WTC11 (cell line): Measurements from ENCODE around the gene ZCCHC7. TPM values are rescaled to one million over a fixed set of nuclear protein-coding genes. Genes with fewer than 3 reads are reported as not detected.
A peak's percentile ranks its signal among the peaks of the same experiment; 100 is the strongest.
"Not testable (repeated sequence)": the region's sequence is repeated elsewhere in the genome, so short reads cannot be mapped to it uniquely, and the experiment has no call there.

Source experiments
- ATAC-seq: fragments of 200-7000 bp; cut with Tn5 transposase; 2 replicates; pipeline ENCODE4 v1.10.0; 2021; ENCODE audit warnings: mild to moderate bottlenecking, moderate library complexity
- CTCF ChIA-PET: fragments of 300-600 bp; sonication (Branson Sonifier 250); formaldehyde crosslinking; loops from one replicate; lab custom pipeline; 2021; ENCODE audit warnings: antibody characterized with exemption; lab: Charles Lee
- POLR2A ChIA-PET: fragments of 350-600 bp; sonication (Branson Sonifier 250); formaldehyde crosslinking; loops from one replicate; lab custom pipeline; 2021; ENCODE audit warnings: antibody characterized with exemption; lab: Charles Lee
- DNase-seq: peaks from one replicate; pipeline ENCODE4 v3.0.0; 2021; ENCODE audit warnings: low spot score
- H3K27ac Mint-ChIP-seq: 2 replicates; pipeline ENCODE4 v1.8.0; 2021; ENCODE audit warnings: mixed read lengths
- H3K27me3 Mint-ChIP-seq: 2 replicates; pipeline ENCODE4 v1.8.0; 2021; ENCODE audit warnings: low read depth, mild to moderate bottlenecking, moderate library complexity, mixed read lengths
- H3K36me3 Mint-ChIP-seq: 2 replicates; pipeline ENCODE4 v1.8.0; 2021; ENCODE audit warnings: mixed read lengths
- H3K4me1 Mint-ChIP-seq: 2 replicates; pipeline ENCODE4 v1.8.0; 2022; ENCODE audit warnings: mixed read lengths
- H3K4me3 Mint-ChIP-seq: 2 replicates; pipeline ENCODE4 v1.8.0; 2021; ENCODE audit warnings: mild to moderate bottlenecking, moderate library complexity, mixed read lengths
- H3K9me3 Mint-ChIP-seq: 2 replicates; pipeline ENCODE4 v1.8.0; 2021; ENCODE audit warnings: mixed read lengths
- AFF4 ChIP-seq: sonication (generic); formaldehyde crosslinking; IDR thresholded peaks from 2 replicates; pipeline ENCODE4 v1.8.1; 2023; ENCODE audit warnings: mild to moderate bottlenecking, missing genetic modification reagents, borderline replicate concordance
- CBFB ChIP-seq: sonication (generic); formaldehyde crosslinking; IDR thresholded peaks from 2 replicates; pipeline ENCODE4 v1.8.1; 2022; ENCODE audit warnings: mild to moderate bottlenecking, low read depth, missing genetic modification reagents
- ELF4 ChIP-seq: sonication (generic); formaldehyde crosslinking; IDR thresholded peaks from 2 replicates; pipeline ENCODE4 v1.8.1; 2022; ENCODE audit warnings: low read depth, mild to moderate bottlenecking, moderate library complexity, missing genetic modification reagents
- GTF2I ChIP-seq: fragments of 250-450 bp; sonication (Bioruptor Pico); conservative IDR thresholded peaks from 2 replicates; pipeline ENCODE4 v1.4.0; 2021; ENCODE audit warnings: mild to moderate bottlenecking
- KAT7 ChIP-seq: sonication (generic); formaldehyde crosslinking; IDR thresholded peaks from 2 replicates; pipeline ENCODE4 v1.8.1; 2023; ENCODE audit warnings: missing genetic modification reagents, mild to moderate bottlenecking, borderline replicate concordance
- NR2C2 ChIP-seq: sonication (generic); formaldehyde crosslinking; IDR thresholded peaks from 2 replicates; pipeline ENCODE4 v1.8.0; 2022; ENCODE audit warnings: mild to moderate bottlenecking, missing genetic modification reagents
- RELA ChIP-seq: sonication (generic); formaldehyde crosslinking; IDR thresholded peaks from 2 replicates; pipeline ENCODE4 v1.8.1; 2022; ENCODE audit warnings: missing genetic modification reagents, mild to moderate bottlenecking, borderline replicate concordance
- SMAD4 ChIP-seq: sonication (generic); formaldehyde crosslinking; IDR thresholded peaks from 2 replicates; pipeline ENCODE4 v1.8.0; 2022; ENCODE audit warnings: mild to moderate bottlenecking, missing genetic modification reagents
- ZMAT4 ChIP-seq: fragments of 250-450 bp; sonication (Bioruptor Pico); IDR thresholded peaks from 2 replicates; pipeline ENCODE4 v1.9.0; 2021; ENCODE audit warnings: mild to moderate bottlenecking
- ZNF121 ChIP-seq: sonication (generic); formaldehyde crosslinking; IDR thresholded peaks from 2 replicates; pipeline ENCODE4 v1.8.0; 2023; ENCODE audit warnings: missing genetic modification reagents
- ZNF317 ChIP-seq: sonication (generic); formaldehyde crosslinking; IDR thresholded peaks from 2 replicates; pipeline ENCODE4 v1.8.1; 2023; ENCODE audit warnings: low read depth, mild to moderate bottlenecking, moderate library complexity, missing genetic modification reagents, borderline replicate concordance
- ZNF423 ChIP-seq: fragments of 250-450 bp; sonication (Bioruptor Pico); IDR thresholded peaks from 2 replicates; pipeline ENCODE4 v2.1.2; 2022; ENCODE audit warnings: mild to moderate bottlenecking, moderate library complexity
- ZNF532 ChIP-seq: fragments of 250-450 bp; sonication (Bioruptor Pico); IDR thresholded peaks from 2 replicates; pipeline ENCODE4 v1.9.0; 2021; ENCODE audit warnings: mild to moderate bottlenecking, borderline replicate concordance
- total RNA-seq: library from RNA; stranded (reverse); gene quantifications from 3 replicates; pipeline ENCODE4 v1.2.3, GENCODE V29; 2021
- TF ChIP-seq, protein P1 (sequence below): sonication (generic); formaldehyde crosslinking; IDR thresholded peaks from 2 replicates; pipeline ENCODE4 v1.8.1; 2022; ENCODE audit warnings: low read depth, missing genetic modification reagents, borderline replicate concordance
- TF ChIP-seq, protein P2 (sequence below): sonication (generic); formaldehyde crosslinking; IDR thresholded peaks from 2 replicates; pipeline ENCODE4 v1.8.0; 2023; ENCODE audit warnings: missing genetic modification reagents

ZCCHC7 gene
- total RNA-seq, 1 experiment from 2014 or later: 30.1 TPM

- peaks cover 23% of the 10 kb centered on the region for H3K36me3 Mint-ChIP-seq
- POLR2A ChIA-PET: interaction anchor here (0.5 kb wide), 1 partner anchor 116 kb away, joined by 4 read pairs; no protein-coding TSS in a partner anchor
- CTCF ChIA-PET: no interaction called here
- peaks cover 16% of the 10 kb centered on the region for H3K9me3 Mint-ChIP-seq
- TF ChIP-seq CBFB: no peak
- TF ChIP-seq, protein P1, sequence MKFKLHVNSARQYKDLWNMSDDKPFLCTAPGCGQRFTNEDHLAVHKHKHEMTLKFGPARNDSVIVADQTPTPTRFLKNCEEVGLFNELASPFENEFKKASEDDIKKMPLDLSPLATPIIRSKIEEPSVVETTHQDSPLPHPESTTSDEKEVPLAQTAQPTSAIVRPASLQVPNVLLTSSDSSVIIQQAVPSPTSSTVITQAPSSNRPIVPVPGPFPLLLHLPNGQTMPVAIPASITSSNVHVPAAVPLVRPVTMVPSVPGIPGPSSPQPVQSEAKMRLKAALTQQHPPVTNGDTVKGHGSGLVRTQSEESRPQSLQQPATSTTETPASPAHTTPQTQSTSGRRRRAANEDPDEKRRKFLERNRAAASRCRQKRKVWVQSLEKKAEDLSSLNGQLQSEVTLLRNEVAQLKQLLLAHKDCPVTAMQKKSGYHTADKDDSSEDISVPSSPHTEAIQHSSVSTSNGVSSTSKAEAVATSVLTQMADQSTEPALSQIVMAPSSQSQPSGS (CRISPR knock-in tag): no peak
- no peak for TF ChIP-seq NR2C2 (CRISPR knock-in tag)
- TF ChIP-seq ZNF423 (CRISPR knock-in tag): no peak
- no peak for TF ChIP-seq ZNF317 (CRISPR knock-in tag)
- TF ChIP-seq, protein P2, sequence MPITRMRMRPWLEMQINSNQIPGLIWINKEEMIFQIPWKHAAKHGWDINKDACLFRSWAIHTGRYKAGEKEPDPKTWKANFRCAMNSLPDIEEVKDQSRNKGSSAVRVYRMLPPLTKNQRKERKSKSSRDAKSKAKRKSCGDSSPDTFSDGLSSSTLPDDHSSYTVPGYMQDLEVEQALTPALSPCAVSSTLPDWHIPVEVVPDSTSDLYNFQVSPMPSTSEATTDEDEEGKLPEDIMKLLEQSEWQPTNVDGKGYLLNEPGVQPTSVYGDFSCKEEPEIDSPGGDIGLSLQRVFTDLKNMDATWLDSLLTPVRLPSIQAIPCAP (CRISPR knock-in tag): no peak
- TF ChIP-seq ZNF532 (CRISPR knock-in tag): no peak
- no peak for ATAC-seq
- no peak overlapping the region for H3K27ac Mint-ChIP-seq
- H3K4me3 Mint-ChIP-seq: no peak overlapping the region
- H3K27me3 Mint-ChIP-seq: no peaks in the 10 kb centered on the region
- peaks cover 58% of the 10 kb centered on the region for H3K4me1 Mint-ChIP-seq
- no peak for DNase-seq
Observed at GRCh38 chr9:37202091-37202490, 81.7 kb downstream of the ZCCHC7 start.

GRCh38 chr9:37203456-37203855 is 83.1 kb downstream of the ZCCHC7 start:
- CTCF ChIA-PET, H3K27me3 Mint-ChIP-seq, DNase-seq, H3K27ac Mint-ChIP-seq, ATAC-seq, H3K4me3 Mint-ChIP-seq, POLR2A ChIA-PET: not testable (repeated sequence)
- H3K4me1 Mint-ChIP-seq: peaks cover 48% of the 10 kb centered on the region
- H3K36me3 Mint-ChIP-seq: peaks cover 26% of the 10 kb centered on the region
- H3K9me3 Mint-ChIP-seq: peaks cover 16% of the 10 kb centered on the region

DNA sequence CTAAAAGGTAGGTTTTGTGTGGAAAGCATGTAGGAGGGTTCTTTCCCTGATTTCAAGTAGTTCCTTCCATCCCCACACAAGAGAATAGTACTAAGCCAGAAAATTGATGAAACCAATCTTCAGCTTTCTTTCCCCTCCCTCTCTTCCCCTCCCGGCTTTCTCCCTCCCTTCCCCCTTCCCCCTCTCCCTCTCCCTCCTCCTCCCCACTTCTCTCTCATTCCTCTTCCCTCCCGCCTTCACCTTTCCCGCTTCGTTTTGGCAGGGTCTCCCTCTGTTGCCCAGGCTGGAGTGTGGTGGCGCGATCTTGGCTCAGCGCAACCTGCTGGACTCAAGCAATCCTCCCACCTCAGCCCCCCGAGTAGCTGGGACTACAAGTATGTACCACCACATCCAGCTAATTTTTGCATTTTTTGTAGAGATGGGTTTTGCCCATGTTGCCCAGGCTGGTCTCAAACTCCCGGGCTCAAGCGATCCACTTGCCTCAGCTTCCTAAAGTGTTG is 85.8 kb downstream of the ZCCHC7 start:
- Mint-ChIP-seq H3K4me3 (no peak overlapping the region), H3K9me3 (peaks cover 16% of the 10 kb centered on the region), H3K36me3 (peaks cover 26% of the 10 kb centered on the region), H3K27ac (0 out of 2 replicates have a peak overlapping the region, but pooled peaks have one; percentile 68), H3K27me3 (no peaks in the 10 kb centered on the region), H3K4me1 (peaks cover 39% of the 10 kb centered on the region)
- POLR2A ChIA-PET: interaction anchor here (0.6 kb wide), 1 partner anchor 9 kb away, joined by 3 read pairs; no protein-coding TSS in a partner anchor
- DNase-seq (no peak), ATAC-seq (no peak)
- CTCF ChIA-PET: interaction anchor here (0.6 kb wide), 1 partner anchor 174 kb away, joined by 3 read pairs; no protein-coding TSS in a partner anchor
- no peak for TF ChIP-seq SMAD4 (CRISPR knock-in tag)
- TF ChIP-seq ZNF121: peak; percentile 96

DNA sequence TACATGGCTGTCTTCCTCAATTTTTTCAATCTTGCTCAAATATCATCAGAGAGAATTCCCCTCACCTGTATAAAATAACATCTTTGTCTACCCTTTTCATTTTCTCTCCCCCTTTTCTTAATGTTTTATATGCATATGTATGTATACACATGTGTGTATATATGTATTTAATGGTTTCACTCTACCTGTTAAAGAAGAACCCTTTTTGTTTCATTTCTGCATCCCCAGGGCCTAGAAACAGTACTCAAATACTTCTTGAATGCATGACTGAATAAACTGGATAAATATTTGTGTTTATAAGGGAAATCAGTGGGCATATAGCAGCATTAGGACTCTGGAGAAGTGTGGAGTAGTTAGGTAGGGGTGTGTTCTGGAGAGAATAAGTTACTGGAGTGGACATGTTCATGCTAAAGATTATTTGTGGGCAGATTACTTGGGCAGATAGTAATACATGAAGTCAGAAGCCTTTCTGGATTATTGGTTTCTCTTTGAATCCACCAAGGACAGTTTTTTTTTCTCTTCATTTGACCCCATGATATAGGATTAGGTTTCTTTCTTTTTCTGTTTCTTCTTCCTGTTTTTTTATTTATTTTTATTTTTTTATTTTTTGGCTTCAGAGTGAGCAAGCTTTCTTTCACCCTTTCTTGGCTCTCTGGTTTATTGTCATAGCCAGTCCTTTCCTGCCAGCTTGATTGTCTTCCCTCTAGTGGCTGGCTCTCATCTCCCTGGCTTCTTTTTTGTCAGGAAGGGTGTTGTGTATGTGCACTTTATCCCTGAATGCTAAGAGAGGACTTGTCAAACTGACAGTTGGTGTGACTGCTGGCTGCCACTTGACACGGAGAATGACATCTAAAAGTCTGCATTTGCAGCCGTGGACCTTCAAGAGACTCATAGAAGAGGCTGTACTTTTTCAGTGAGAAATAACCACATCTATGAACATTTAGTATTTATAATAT is 89.3 kb downstream of the ZCCHC7 start:
- Mint-ChIP-seq H3K27me3 (no peaks in the 10 kb centered on the region), H3K9me3 (0 out of 2 replicates have a peak, but pooled peaks cover 3% of the 10 kb centered on the region), H3K27ac (peak overlapping the region; percentile 72; the same call in 1 of the 2 replicates), H3K4me1 (peaks cover 37% of the 10 kb centered on the region), H3K4me3 (no peak overlapping the region), H3K36me3 (peaks cover 6% of the 10 kb centered on the region)
- ATAC-seq: peak; percentile 72
- ChIA-PET CTCF (interaction anchor here (0.8 to 1.3 kb wide), 3 partner anchors 19 to 115 kb away, joined by 3 read pairs; no protein-coding TSS in a partner anchor), POLR2A (interaction anchor here (1.4 kb wide), 1 partner anchor 42 kb away, joined by 4 read pairs; no protein-coding TSS in a partner anchor)
- no peak for DNase-seq
- TF ChIP-seq RELA (CRISPR knock-in tag): no peak
- no peak for TF ChIP-seq ZNF121
- TF ChIP-seq AFF4 (CRISPR knock-in tag): no peak
- TF ChIP-seq ELF4 (CRISPR knock-in tag): no peak
- no peak for TF ChIP-seq KAT7 (CRISPR knock-in tag)
- TF ChIP-seq GTF2I (CRISPR knock-in tag): no peak
- no peak for TF ChIP-seq ZMAT4 (CRISPR knock-in tag)
